ENCODE results near the gene PTGIS.

Gene PTGIS

GRCh38 chr20:49595346-49595745 lies 27.4 kb upstream of the PTGIS start:
- no peak for DNase-seq

GRCh38 chr20:49594931-49595315 lies 27.0 kb upstream of the PTGIS start:
- no peak for DNase-seq

- peak; percentile 80 for DNase-seq
Measured at GRCh38 chr20:49594143-49594930, 26.4 kb upstream of the PTGIS start.

GRCh38 chr20:49593466-49594142 lies 25.7 kb upstream of the PTGIS start:
- no peak for DNase-seq

- no peak for DNase-seq
Measured at GRCh38 chr20:49592120-49592519, 24.2 kb upstream of the PTGIS start.

- no peak for DNase-seq
Measured at GRCh38 chr20:49591217-49591865, 23.4 kb upstream of the PTGIS start.

- DNase-seq, result no peak
Measured at GRCh38 chr20:49590163-49591017, 22.5 kb upstream of the PTGIS start.

- no peak for DNase-seq
Measured at GRCh38 chr20:49589747-49590146, 21.8 kb upstream of the PTGIS start.

- no peak for DNase-seq
Measured at GRCh38 chr20:49587111-49587570, 19.2 kb upstream of the PTGIS start.

GRCh38 chr20:49585585-49586245 lies 17.8 kb upstream of the PTGIS start:
- DNase-seq, result no peak

- no peak for DNase-seq
Measured at GRCh38 chr20:49584418-49585382, 16.8 kb upstream of the PTGIS start.

GRCh38 chr20:49583669-49584417 lies 15.9 kb upstream of the PTGIS start:
- no peak for DNase-seq

- DNase-seq, result no peak
Measured at GRCh38 chr20:49583343-49583668, 15.4 kb upstream of the PTGIS start.

GRCh38 chr20:49582413-49583334 lies 14.7 kb upstream of the PTGIS start:
- DNase-seq, result no peak

GRCh38 chr20:49581482-49581881 lies 13.5 kb upstream of the PTGIS start:
- DNase-seq, result no peak

GRCh38 chr20:49580813-49581174 lies 12.9 kb upstream of the PTGIS start:
- DNase-seq, result no peak

GRCh38 chr20:49579874-49580812 lies 12.2 kb upstream of the PTGIS start:
- DNase-seq, result no peak

- no peak for DNase-seq
Measured at GRCh38 chr20:49579195-49579594, 11.3 kb upstream of the PTGIS start.

Measured in activated CD8-positive, alpha-beta memory T cell treated with anti-CD3 and anti-CD28 coated beads for 24 hours (primary cell).